MM.1S (cell line): ENCODE measurements around the gene ROCK2.

Experiments
- DNase-seq: peaks from one replicate; pipeline ENCODE4 v3.0.0-alpha.2; 2015
- H2AFZ ChIP-seq: fragments of 300-600 bp; sonication (generic); 2 replicates; pipeline ENCODE4 v1.6.0; 2016; ENCODE audit warnings: antibody characterized with exemption, low read length
- H3F3A ChIP-seq: fragments of 300-600 bp; sonication (generic); 2 replicates; pipeline ENCODE4 v1.6.1; 2016; ENCODE audit warnings: mild to moderate bottlenecking, antibody characterized with exemption, low read length, moderate library complexity, mixed read lengths; ENCODE audit not compliant: insufficient read depth
- H3K27ac ChIP-seq: fragments of 300-600 bp; sonication (generic); 2 replicates; pipeline ENCODE4 v1.5.1; 2016; ENCODE audit warnings: mild to moderate bottlenecking, low read length
- H3K27me3 ChIP-seq: fragments of 300-600 bp; sonication (generic); replicated peaks from 2 replicates; pipeline ENCODE4 v1.6.0; 2016; ENCODE audit warnings: low read length; ENCODE audit not compliant: insufficient read depth
- H3K36me3 ChIP-seq: fragments of 300-600 bp; sonication (generic); replicated peaks from 2 replicates; pipeline ENCODE4 v1.6.1; 2016; ENCODE audit warnings: mild to moderate bottlenecking, low read length, mixed read lengths; ENCODE audit not compliant: insufficient read depth
- H3K4me1 ChIP-seq: fragments of 300-600 bp; sonication (generic); 2 replicates; pipeline ENCODE4 v1.6.1; 2016; ENCODE audit warnings: low read length, mixed read lengths
- H3K4me2 ChIP-seq: fragments of 300-600 bp; sonication (generic); 2 replicates; pipeline ENCODE4 v1.6.0; 2016; ENCODE audit warnings: low read depth, low read length
- H3K4me3 ChIP-seq: fragments of 300-600 bp; sonication (generic); 2 replicates; pipeline ENCODE4 v1.5.1; 2016; ENCODE audit warnings: low read length, mixed read lengths
- H3K79me2 ChIP-seq: fragments of 300-600 bp; sonication (generic); 2 replicates; pipeline ENCODE4 v1.6.1; 2016; ENCODE audit warnings: mixed run types, low read length, mixed read lengths
- H3K9ac ChIP-seq: fragments of 300-600 bp; sonication (generic); 2 replicates; pipeline ENCODE4 v1.6.1; 2016; ENCODE audit warnings: low read length, mixed read lengths
- H3K9me2 ChIP-seq: fragments of 300-600 bp; sonication (generic); replicated peaks from 2 replicates; pipeline ENCODE4 v1.6.1; 2016; ENCODE audit warnings: mild to moderate bottlenecking, low read length, mixed read lengths; ENCODE audit not compliant: insufficient read depth
- H3K9me3 ChIP-seq: fragments of 300-600 bp; sonication (generic); replicated peaks from 2 replicates; pipeline ENCODE4 v1.6.1; 2016; ENCODE audit warnings: mild to moderate bottlenecking, low read length, mixed read lengths; ENCODE audit not compliant: insufficient read depth
- H4K20me1 ChIP-seq: fragments of 300-600 bp; sonication (generic); 2 replicates; pipeline ENCODE4 v1.6.1; 2016; ENCODE audit warnings: mild to moderate bottlenecking, low read length, moderate library complexity, mixed read lengths; ENCODE audit not compliant: insufficient read depth
- EZH2 ChIP-seq: fragments of 300-600 bp; sonication (generic); optimal IDR thresholded peaks from 2 replicates; pipeline ENCODE3; 2017; ENCODE audit warnings: low read depth, mild to moderate bottlenecking, antibody characterized with exemption, low read length, mixed read lengths
- EZH2phosphoT487 ChIP-seq: fragments of 300-600 bp; sonication (generic); IDR thresholded peaks from 2 replicates; pipeline ENCODE4 v1.6.1; 2018; ENCODE audit warnings: antibody characterized with exemption, low read length
- TF ChIP-seq, protein P1 (sequence below): fragments of 300-600 bp; sonication (generic); IDR thresholded peaks from 2 replicates; pipeline ENCODE4 v1.5.1; 2016; ENCODE audit warnings: antibody characterized with exemption, low read length, mixed read lengths

ROCK2 gene

DNA sequence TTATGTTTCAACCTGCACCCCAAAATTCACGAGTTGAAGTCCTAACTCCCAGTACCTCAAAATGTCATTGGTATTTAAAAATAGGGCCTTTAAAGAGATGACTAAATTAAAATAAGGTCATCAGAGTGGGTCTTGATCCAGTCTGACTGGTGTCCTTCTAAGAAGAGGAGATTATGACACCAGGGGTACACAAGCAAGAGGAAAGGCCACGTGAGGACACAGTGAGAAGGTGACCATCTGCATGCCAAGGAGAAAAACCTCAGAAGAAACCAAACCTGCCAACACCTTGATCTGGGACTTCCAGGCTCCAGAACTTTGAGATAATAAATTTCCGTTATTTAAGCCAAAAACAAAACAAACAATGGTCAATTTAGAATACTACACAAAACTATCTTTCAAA lies 22.6 kb downstream of the ROCK2 start:
- TF ChIP-seq EZH2 (no peak), EZH2phosphoT487 (no peak)
- TF ChIP-seq, protein P1, sequence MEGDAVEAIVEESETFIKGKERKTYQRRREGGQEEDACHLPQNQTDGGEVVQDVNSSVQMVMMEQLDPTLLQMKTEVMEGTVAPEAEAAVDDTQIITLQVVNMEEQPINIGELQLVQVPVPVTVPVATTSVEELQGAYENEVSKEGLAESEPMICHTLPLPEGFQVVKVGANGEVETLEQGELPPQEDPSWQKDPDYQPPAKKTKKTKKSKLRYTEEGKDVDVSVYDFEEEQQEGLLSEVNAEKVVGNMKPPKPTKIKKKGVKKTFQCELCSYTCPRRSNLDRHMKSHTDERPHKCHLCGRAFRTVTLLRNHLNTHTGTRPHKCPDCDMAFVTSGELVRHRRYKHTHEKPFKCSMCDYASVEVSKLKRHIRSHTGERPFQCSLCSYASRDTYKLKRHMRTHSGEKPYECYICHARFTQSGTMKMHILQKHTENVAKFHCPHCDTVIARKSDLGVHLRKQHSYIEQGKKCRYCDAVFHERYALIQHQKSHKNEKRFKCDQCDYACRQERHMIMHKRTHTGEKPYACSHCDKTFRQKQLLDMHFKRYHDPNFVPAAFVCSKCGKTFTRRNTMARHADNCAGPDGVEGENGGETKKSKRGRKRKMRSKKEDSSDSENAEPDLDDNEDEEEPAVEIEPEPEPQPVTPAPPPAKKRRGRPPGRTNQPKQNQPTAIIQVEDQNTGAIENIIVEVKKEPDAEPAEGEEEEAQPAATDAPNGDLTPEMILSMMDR = no peak
- Histone ChIP-seq H3K27ac (no peak overlapping the region), H3K79me2 (peaks cover 65% of the 10 kb centered on the region), H3K4me1 (0 out of 2 replicates have a peak, but pooled peaks cover under 1% of the 10 kb centered on the region), H3K4me3 (no peak overlapping the region), H3K27me3 (no peaks in the 10 kb centered on the region), H3K9me3 (no peaks in the 10 kb centered on the region), H3K36me3 (no peaks in the 10 kb centered on the region), H3K9me2 (no peaks in the 10 kb centered on the region), H2AFZ (no peak overlapping the region), H3K4me2 (no peak overlapping the region), H4K20me1 (no peaks in the 10 kb centered on the region), H3K9ac (no peak overlapping the region), H3F3A (no peaks in the 10 kb centered on the region)
- no peak for DNase-seq

DNA sequence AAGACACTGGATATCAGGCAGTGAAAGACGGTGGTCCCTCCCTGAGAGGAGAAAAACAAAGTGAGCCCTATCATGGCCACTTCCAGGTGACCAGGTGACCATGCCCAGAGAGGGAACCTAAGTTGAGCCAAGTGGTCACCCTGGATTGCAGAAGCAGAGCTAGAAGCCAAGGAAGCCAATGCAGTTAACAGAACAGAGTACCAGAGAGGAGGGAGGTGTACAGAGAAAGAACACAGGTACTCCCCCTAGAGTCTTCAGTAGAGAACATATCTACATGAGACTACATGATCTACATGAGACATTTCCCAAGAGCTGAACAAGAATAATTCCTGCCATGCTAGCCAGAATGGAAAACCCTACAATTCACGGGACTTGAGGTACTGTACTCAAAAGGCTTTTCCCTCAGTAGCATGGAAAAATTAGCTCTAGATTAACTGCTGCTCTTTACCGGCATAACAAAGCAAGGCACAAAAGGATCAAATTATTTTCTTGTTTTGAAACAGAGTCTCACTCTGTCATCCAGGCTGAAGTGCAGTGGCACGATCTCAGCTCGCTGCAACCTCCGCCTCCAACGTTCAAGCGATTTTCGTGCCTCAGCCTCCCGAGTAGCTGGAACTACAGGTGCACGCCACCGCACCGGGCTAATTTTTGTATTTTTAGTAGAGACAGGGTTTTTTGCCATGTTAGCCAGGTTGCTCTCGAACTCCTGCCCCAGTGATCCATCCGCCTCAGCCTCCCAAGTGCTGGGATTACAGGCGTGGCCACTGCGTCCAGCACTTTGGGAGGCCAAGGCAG lies 23.5 kb downstream of the ROCK2 start:
- DNase-seq = no peak
- peaks cover 58% of the 10 kb centered on the region for H3K79me2 ChIP-seq

DNA sequence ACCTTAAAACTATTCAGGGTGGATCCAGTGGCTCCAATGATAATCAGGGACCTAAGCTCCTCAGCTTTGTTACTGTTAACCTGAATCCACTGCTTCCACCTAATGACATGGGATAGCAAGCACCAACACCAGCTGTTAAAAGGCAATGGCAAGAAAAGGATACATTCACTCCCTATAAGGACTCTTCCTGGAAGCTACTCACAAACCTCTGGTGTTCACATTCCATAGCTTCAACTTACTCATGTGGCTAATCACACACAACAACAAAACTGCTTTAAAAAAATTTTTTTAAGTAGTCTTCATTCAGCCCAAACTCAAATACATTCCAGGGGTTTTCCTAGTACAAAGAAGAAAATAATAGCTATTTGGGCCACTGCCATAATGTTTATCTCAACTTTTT lies 24.5 kb downstream of the ROCK2 start:
- DNase-seq = no peak
- Histone ChIP-seq H3K4me3 (no peak overlapping the region), H3K27me3 (no peaks in the 10 kb centered on the region), H3K79me2 (peaks cover 56% of the 10 kb centered on the region), H4K20me1 (no peaks in the 10 kb centered on the region), H3K9ac (no peak overlapping the region), H3K36me3 (no peaks in the 10 kb centered on the region), H3K4me1 (no peaks in the 10 kb centered on the region), H3F3A (no peaks in the 10 kb centered on the region), H3K9me3 (no peaks in the 10 kb centered on the region), H3K9me2 (no peaks in the 10 kb centered on the region), H2AFZ (no peak overlapping the region), H3K27ac (no peak overlapping the region), H3K4me2 (no peak overlapping the region)
- TF ChIP-seq, protein P1 = no peak
- TF ChIP-seq EZH2 = no peak
- TF ChIP-seq EZH2phosphoT487 = no peak

More for the DNA sequence above, 23.5 kb downstream of the ROCK2 start:
- Histone ChIP-seq H4K20me1 (no peaks in the 10 kb centered on the region), H3K4me2 (no peak overlapping the region), H3K27me3 (no peaks in the 10 kb centered on the region), H3K36me3 (no peaks in the 10 kb centered on the region), H2AFZ (no peak overlapping the region), H3K9me3 (no peaks in the 10 kb centered on the region), H3K9ac (no peak overlapping the region), H3F3A (no peaks in the 10 kb centered on the region), H3K27ac (no peak overlapping the region), H3K4me3 (no peak overlapping the region), H3K4me1 (no peaks in the 10 kb centered on the region), H3K9me2 (no peaks in the 10 kb centered on the region)
- no peak for TF ChIP-seq EZH2
- no peak for TF ChIP-seq EZH2phosphoT487
- TF ChIP-seq, protein P1 = no peak
